Type B pancreatic cell (in vitro differentiated cells): ENCODE results near the gene TMEM163. TPM values are rescaled to one million over a fixed set of nuclear protein-coding genes. Genes with fewer than 3 reads are reported as not detected.

Source experiments
- DNase-seq: peaks from one replicate; pipeline ENCODE4 v3.0.0; 2021; ENCODE audit warnings: mixed read lengths; ENCODE audit not compliant: unreplicated experiment; ENCODE audit errors: extremely low spot score
- H3K27ac Mint-ChIP-seq: 2 replicates; pipeline ENCODE4 v1.8.0; 2021; ENCODE audit warnings: mild to moderate bottlenecking, mixed read lengths
- H3K27me3 Mint-ChIP-seq: 2 replicates; pipeline ENCODE4 v1.8.0; 2021; ENCODE audit warnings: mixed read lengths
- H3K36me3 Mint-ChIP-seq: 2 replicates; pipeline ENCODE4 v1.8.0; 2021; ENCODE audit warnings: mixed read lengths
- H3K4me1 Mint-ChIP-seq: one replicate; pipeline ENCODE4 v1.8.0; 2021; ENCODE audit warnings: mixed read lengths; ENCODE audit not compliant: unreplicated experiment
- H3K4me3 Mint-ChIP-seq: 2 replicates; pipeline ENCODE4 v1.8.0; 2021; ENCODE audit warnings: mild to moderate bottlenecking, mixed read lengths
- H3K9me3 Mint-ChIP-seq: 2 replicates; pipeline ENCODE4 v1.8.0; 2021; ENCODE audit warnings: mixed read lengths
- total RNA-seq: library from RNA; stranded (reverse); gene quantifications from 2 replicates; pipeline ENCODE4 v1.2.1, GENCODE V29; 2021; ENCODE audit warnings: low replicate concordance
- TF ChIP-seq, protein P1 (sequence below): fragments of 200-600 bp; sonication (generic); conservative IDR thresholded peaks from 2 replicates; pipeline ENCODE4 v1.5.0; 2021; ENCODE audit warnings: antibody characterized with exemption, mild to moderate bottlenecking

Gene TMEM163
- total RNA-seq, 1 donor from 2014 or later: 4.0 TPM

DNA sequence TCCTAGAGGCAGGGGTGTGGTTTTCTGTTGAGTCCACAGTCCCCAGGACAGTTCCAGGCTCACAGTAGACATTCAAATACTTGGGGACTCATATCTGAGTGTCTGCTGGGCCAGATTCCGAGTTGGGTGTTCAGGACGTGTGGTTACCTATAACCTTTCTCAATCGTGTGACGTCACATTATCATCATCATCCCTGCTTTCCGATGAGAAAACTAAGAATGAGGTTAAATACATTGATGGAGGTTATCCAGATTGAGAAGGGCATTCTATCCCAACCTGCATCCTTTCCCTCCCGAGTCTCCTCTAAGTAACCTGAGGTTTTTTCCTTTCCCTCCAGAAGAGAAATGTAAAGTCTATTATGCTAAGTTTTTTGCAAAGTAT, 260.3 kb downstream of the TMEM163 start:
- no peaks in the 10 kb centered on the region for H3K36me3 Mint-ChIP-seq
- no peak for DNase-seq
- H3K9me3 Mint-ChIP-seq: no peaks in the 10 kb centered on the region
- no peaks in the 10 kb centered on the region for H3K27me3 Mint-ChIP-seq
- peaks cover 9% of the 10 kb centered on the region for H3K4me1 Mint-ChIP-seq
- no peak overlapping the region for H3K4me3 Mint-ChIP-seq
- TF ChIP-seq, protein P1, sequence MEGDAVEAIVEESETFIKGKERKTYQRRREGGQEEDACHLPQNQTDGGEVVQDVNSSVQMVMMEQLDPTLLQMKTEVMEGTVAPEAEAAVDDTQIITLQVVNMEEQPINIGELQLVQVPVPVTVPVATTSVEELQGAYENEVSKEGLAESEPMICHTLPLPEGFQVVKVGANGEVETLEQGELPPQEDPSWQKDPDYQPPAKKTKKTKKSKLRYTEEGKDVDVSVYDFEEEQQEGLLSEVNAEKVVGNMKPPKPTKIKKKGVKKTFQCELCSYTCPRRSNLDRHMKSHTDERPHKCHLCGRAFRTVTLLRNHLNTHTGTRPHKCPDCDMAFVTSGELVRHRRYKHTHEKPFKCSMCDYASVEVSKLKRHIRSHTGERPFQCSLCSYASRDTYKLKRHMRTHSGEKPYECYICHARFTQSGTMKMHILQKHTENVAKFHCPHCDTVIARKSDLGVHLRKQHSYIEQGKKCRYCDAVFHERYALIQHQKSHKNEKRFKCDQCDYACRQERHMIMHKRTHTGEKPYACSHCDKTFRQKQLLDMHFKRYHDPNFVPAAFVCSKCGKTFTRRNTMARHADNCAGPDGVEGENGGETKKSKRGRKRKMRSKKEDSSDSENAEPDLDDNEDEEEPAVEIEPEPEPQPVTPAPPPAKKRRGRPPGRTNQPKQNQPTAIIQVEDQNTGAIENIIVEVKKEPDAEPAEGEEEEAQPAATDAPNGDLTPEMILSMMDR: no peak
- no peak overlapping the region for H3K27ac Mint-ChIP-seq

DNA sequence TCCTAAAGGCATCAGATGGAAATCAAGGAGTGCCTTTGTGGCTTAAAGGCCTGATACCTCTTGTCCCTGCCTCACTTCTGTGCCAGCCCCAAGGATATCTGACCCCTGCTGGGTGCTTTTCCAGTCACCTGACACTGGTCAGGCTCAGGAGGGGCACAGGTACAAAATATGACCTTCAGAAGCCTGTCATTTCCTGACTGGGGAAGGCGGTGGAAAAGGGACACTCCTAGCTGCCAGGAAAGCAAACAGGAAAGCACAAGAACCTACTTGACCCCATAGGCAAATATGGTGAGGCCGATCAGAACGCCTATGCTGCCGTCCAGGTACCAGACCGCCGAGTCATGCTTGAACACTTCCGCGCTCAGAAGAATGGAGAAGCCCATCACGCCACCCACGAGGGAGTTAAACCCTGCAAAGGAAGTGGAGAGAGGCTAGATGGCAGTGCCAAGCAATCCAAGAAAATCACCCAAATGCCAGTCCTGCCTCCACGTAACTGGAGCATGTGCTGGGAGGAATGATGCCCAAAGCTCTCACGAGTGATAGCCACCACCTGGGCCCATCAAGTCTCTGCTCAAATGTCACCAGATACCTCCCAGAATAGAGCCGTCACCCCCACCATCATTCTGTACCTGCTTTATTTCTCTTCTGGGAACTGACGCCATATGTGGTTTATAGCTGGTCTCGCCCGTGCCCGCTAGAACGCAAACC, 260.9 kb downstream of the TMEM163 start:
- peaks cover 9% of the 10 kb centered on the region for H3K4me1 Mint-ChIP-seq
- TF ChIP-seq, protein P1: no peak
- H3K27me3 Mint-ChIP-seq: no peaks in the 10 kb centered on the region
- no peak overlapping the region for H3K4me3 Mint-ChIP-seq
- H3K9me3 Mint-ChIP-seq: no peaks in the 10 kb centered on the region
- H3K36me3 Mint-ChIP-seq: no peaks in the 10 kb centered on the region
- no peak overlapping the region for H3K27ac Mint-ChIP-seq
- DNase-seq: no peak

DNA sequence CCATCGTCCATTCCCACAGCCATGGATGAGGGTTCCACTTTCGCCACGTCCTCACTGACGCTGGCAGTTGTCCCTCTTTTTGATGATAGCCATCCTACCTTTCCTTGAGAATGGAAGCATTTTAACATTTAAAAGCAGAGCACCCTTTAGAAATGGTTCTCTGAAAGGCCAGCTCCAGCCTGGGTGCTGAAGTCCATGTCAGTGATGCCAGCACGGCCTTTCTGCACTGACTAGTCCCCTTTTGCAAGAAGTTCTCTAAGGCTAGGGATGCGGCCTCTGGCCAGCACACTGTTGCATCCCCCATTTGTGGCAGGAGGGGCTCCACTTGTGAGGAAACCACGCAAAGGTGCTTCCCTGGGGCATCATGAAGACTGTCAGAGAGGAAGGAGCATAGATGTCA, 261.4 kb downstream of the TMEM163 start:
- peaks cover 9% of the 10 kb centered on the region for H3K4me1 Mint-ChIP-seq
- H3K4me3 Mint-ChIP-seq: no peak overlapping the region
- DNase-seq: no peak
- H3K36me3 Mint-ChIP-seq: no peaks in the 10 kb centered on the region
- H3K9me3 Mint-ChIP-seq: no peaks in the 10 kb centered on the region
- H3K27ac Mint-ChIP-seq: no peak overlapping the region
- TF ChIP-seq, protein P1: no peak
- H3K27me3 Mint-ChIP-seq: no peaks in the 10 kb centered on the region

DNA sequence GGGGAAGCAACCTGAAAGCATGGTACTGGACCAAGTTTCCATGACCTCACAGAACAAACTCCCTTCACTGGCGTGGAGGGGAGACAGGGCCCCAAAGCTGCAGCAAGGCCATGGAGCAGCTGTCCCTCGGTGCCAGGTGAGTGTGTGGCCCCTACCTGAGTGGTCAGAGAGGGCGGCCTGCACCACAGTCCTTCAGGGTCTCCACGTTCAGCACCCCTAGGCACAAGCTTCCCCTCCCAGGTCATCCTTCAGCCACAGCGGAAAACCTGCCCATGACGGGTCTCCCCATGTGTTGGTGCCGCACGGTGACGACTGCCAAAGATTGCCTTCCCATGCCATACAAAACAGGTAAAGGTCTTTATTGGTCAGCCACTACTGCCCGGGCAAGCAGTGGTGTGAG, 263.4 kb downstream of the TMEM163 start:
- Mint-ChIP-seq H3K36me3 (peaks cover 4% of the 10 kb centered on the region), H3K27ac (no peak overlapping the region), H3K9me3 (no peaks in the 10 kb centered on the region), H3K4me1 (peaks cover 9% of the 10 kb centered on the region), H3K27me3 (no peaks in the 10 kb centered on the region), H3K4me3 (no peak overlapping the region)
- TF ChIP-seq, protein P1: no peak
- no peak for DNase-seq

DNA sequence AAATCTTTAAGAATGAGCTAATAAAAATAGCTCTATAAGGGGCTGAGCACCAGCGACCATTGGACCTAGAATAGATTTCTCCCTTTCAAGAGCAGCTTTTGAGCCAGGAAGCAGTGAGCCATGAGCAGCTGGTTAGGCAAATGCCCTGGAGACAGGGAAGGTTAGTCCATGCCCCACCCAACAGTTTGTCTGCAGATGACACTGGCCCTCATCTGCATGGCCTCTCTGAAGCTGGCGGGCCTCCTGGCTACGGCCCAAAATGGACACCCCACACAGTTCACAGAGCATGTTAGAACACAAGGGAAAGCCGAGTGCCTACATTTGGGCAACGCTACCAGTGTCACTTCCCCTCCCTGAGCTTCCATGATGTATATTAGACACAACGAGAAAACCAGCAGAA, 263.9 kb downstream of the TMEM163 start:
- no peak overlapping the region for H3K4me3 Mint-ChIP-seq
- DNase-seq: no peak
- no peaks in the 10 kb centered on the region for H3K9me3 Mint-ChIP-seq
- peaks cover 9% of the 10 kb centered on the region for H3K4me1 Mint-ChIP-seq
- H3K27me3 Mint-ChIP-seq: no peaks in the 10 kb centered on the region
- H3K36me3 Mint-ChIP-seq: peaks cover 4% of the 10 kb centered on the region
- TF ChIP-seq, protein P1: no peak
- H3K27ac Mint-ChIP-seq: no peak overlapping the region

DNA sequence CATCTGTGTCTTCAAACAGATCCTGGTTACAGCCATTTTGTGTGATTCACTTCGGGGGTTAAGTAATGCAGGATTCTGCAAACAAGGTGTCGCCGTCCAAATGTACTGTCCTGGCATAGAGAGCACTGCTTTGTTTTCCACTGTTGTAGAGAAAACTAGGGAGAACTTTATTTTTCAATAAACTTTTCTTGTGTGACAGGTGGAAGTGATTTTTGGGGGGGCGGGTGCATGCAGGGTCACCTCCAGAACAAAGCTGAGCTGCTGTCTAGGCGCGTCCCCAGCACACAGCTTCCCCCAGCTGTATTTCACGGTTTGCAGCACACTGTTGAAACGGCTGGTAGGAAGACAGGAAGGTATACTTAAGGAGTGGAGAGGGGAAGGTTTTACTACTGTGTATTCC, 264.4 kb downstream of the TMEM163 start:
- no peak overlapping the region for H3K27ac Mint-ChIP-seq
- no peak for DNase-seq
- TF ChIP-seq, protein P1: no peak
- H3K36me3 Mint-ChIP-seq: peaks cover 4% of the 10 kb centered on the region
- H3K27me3 Mint-ChIP-seq: no peaks in the 10 kb centered on the region
- no peak overlapping the region for H3K4me3 Mint-ChIP-seq
- H3K9me3 Mint-ChIP-seq: no peaks in the 10 kb centered on the region
- H3K4me1 Mint-ChIP-seq: peaks cover 9% of the 10 kb centered on the region
